Measurements from ENCODE around the gene MKX.

The MKX gene

GRCh38 chr10:27724287-27724686, 21.3 kb downstream of the MKX start:
- in situ Hi-C loops (cut with HindIII; ENCODE audit: low sequenced_read_pairs), result no loop called here
- no peak overlapping the region for H3K4me3 ChIP-seq (ENCODE audit: low read depth, low read length)
- DNase-seq (ENCODE audit: low read depth, low spot score), result no peak
- peak; percentile 32 for TF ChIP-seq CTCF (IDR thresholded peaks at IDR 0.05; ENCODE audit: low read depth, low read length)

GRCh38 chr10:27723436-27723835, 22.2 kb downstream of the MKX start:
- DNase-seq (ENCODE audit: low read depth, low spot score), result peak; percentile 24
- H3K4me3 ChIP-seq (ENCODE audit: low read depth, low read length), result no peak overlapping the region
- TF ChIP-seq CTCF (IDR thresholded peaks at IDR 0.05; ENCODE audit: low read depth, low read length), result no peak
- in situ Hi-C loops (cut with HindIII; ENCODE audit: low sequenced_read_pairs), result no loop called here

- no peak for DNase-seq (ENCODE audit: low read depth, low spot score)
- TF ChIP-seq CTCF (IDR thresholded peaks at IDR 0.05; ENCODE audit: low read depth, low read length), result no peak
Observed at GRCh38 chr10:27720529-27720928, 25.1 kb downstream of the MKX start.

GRCh38 chr10:27719052-27719451, 26.6 kb downstream of the MKX start:
- H3K4me3 ChIP-seq (ENCODE audit: low read depth, low read length), result no peak overlapping the region
- no peak for DNase-seq (ENCODE audit: low read depth, low spot score)
- TF ChIP-seq CTCF (IDR thresholded peaks at IDR 0.05; ENCODE audit: low read depth, low read length), result no peak
- in situ Hi-C loops (cut with HindIII; ENCODE audit: low sequenced_read_pairs), result no loop called here

More at GRCh38 chr10:27720529-27720928, 25.1 kb downstream of the MKX start:
- H3K4me3 ChIP-seq (ENCODE audit: low read depth, low read length), result no peak overlapping the region
- in situ Hi-C loops (cut with HindIII; ENCODE audit: low sequenced_read_pairs), result no loop called here

GRCh38 chr10:27717861-27718260, 27.8 kb downstream of the MKX start:
- no peak overlapping the region for H3K4me3 ChIP-seq (ENCODE audit: low read depth, low read length)
- no peak for DNase-seq (ENCODE audit: low read depth, low spot score)
- no peak for TF ChIP-seq CTCF (IDR thresholded peaks at IDR 0.05; ENCODE audit: low read depth, low read length)
- in situ Hi-C loops (cut with HindIII; ENCODE audit: low sequenced_read_pairs), result no loop called here

GRCh38 chr10:27717224-27717623, 28.4 kb downstream of the MKX start:
- DNase-seq (ENCODE audit: low read depth, low spot score), result no peak
- no peak for TF ChIP-seq CTCF (IDR thresholded peaks at IDR 0.05; ENCODE audit: low read depth, low read length)
- in situ Hi-C loops (cut with HindIII; ENCODE audit: low sequenced_read_pairs), result no loop called here
- H3K4me3 ChIP-seq (ENCODE audit: low read depth, low read length), result no peak overlapping the region

- DNase-seq (ENCODE audit: low read depth, low spot score), result no peak
- in situ Hi-C loops (cut with HindIII; ENCODE audit: low sequenced_read_pairs), result no loop called here
- no peak overlapping the region for H3K4me3 ChIP-seq (ENCODE audit: low read depth, low read length)
- TF ChIP-seq CTCF (IDR thresholded peaks at IDR 0.05; ENCODE audit: low read depth, low read length), result no peak
Observed at GRCh38 chr10:27716521-27716920, 29.1 kb downstream of the MKX start.
